ENCODE results near the gene DIAPH2. TPM values are rescaled to one million over a fixed set of nuclear protein-coding genes. Genes with fewer than 3 reads are reported as not detected.

The DIAPH2 gene
- total RNA-seq, 2 donors from 2014 or later: 19.1 to 31.9 TPM

GRCh38 chrX:97066381-97066780 lies 381.7 kb downstream of the DIAPH2 start:
- Histone ChIP-seq H3K9me3 (no peaks in the 10 kb centered on the region), H3K4me1 (no peaks in the 10 kb centered on the region), H3K36me3 (no peaks in the 10 kb centered on the region), H3K9ac (ENCODE audit: low read depth in 2 of 2, low read length in 2 of 2) (no peak overlapping the region), H3K27me3 (no peaks in the 10 kb centered on the region), H3K27ac (no peak overlapping the region), H3K4me3 (no peak overlapping the region)
- no peak for DNase-seq
- intact Hi-C loops (cut with DNase I): no loop called here
- TF ChIP-seq CTCF (IDR thresholded peaks at IDR 0.05): no peak

- Histone ChIP-seq H3K27me3 (no peaks in the 10 kb centered on the region), H3K4me3 (no peak overlapping the region), H3K9ac (ENCODE audit: low read depth in 2 of 2, low read length in 2 of 2) (no peak overlapping the region), H3K9me3 (no peaks in the 10 kb centered on the region), H3K4me1 (no peaks in the 10 kb centered on the region), H3K36me3 (no peaks in the 10 kb centered on the region), H3K27ac (no peak overlapping the region)
- intact Hi-C loops (cut with DNase I): no loop called here
- no peak for DNase-seq
- TF ChIP-seq CTCF (IDR thresholded peaks at IDR 0.05): no peak
Measured at GRCh38 chrX:97070346-97070745, 385.7 kb downstream of the DIAPH2 start.

GRCh38 chrX:97074400-97074799 lies 389.8 kb downstream of the DIAPH2 start:
- H3K27ac ChIP-seq: no peak overlapping the region
- no peak overlapping the region for H3K4me3 ChIP-seq
- no peaks in the 10 kb centered on the region for H3K9me3 ChIP-seq

GRCh38 chrX:97089116-97089515 lies 404.5 kb downstream of the DIAPH2 start:
- Histone ChIP-seq H3K36me3 (no peaks in the 10 kb centered on the region), H3K9me3 (no peaks in the 10 kb centered on the region), H3K27me3 (no peaks in the 10 kb centered on the region), H3K27ac (no peak overlapping the region), H3K4me1 (no peaks in the 10 kb centered on the region), H3K4me3 (no peak overlapping the region), H3K9ac (ENCODE audit: low read depth in 2 of 2, low read length in 2 of 2) (no peak overlapping the region)
- DNase-seq: no peak
- intact Hi-C loops (cut with DNase I): no loop called here
- no peak for TF ChIP-seq CTCF (IDR thresholded peaks at IDR 0.05)

More at GRCh38 chrX:97074400-97074799, 389.8 kb downstream of the DIAPH2 start:
- H3K27me3 ChIP-seq: no peaks in the 10 kb centered on the region
- DNase-seq: no peak
- no peak overlapping the region for H3K9ac ChIP-seq (ENCODE audit: low read depth in 2 of 2, low read length in 2 of 2)
- no peaks in the 10 kb centered on the region for H3K4me1 ChIP-seq
- TF ChIP-seq CTCF (IDR thresholded peaks at IDR 0.05): no peak
- intact Hi-C loops (cut with DNase I): no loop called here
- no peaks in the 10 kb centered on the region for H3K36me3 ChIP-seq

- intact Hi-C loops (cut with DNase I): no loop called here
- Histone ChIP-seq H3K4me1 (no peaks in the 10 kb centered on the region), H3K27me3 (no peaks in the 10 kb centered on the region), H3K36me3 (no peaks in the 10 kb centered on the region), H3K4me3 (no peak overlapping the region), H3K9ac (ENCODE audit: low read depth in 2 of 2, low read length in 2 of 2) (no peak overlapping the region), H3K9me3 (no peaks in the 10 kb centered on the region), H3K27ac (no peak overlapping the region)
- DNase-seq: no peak
- no peak for TF ChIP-seq CTCF (IDR thresholded peaks at IDR 0.05)
Measured at GRCh38 chrX:97096385-97096784, 411.7 kb downstream of the DIAPH2 start.

GRCh38 chrX:97102938-97103337 lies 418.3 kb downstream of the DIAPH2 start:
- Histone ChIP-seq H3K9me3 (no peaks in the 10 kb centered on the region), H3K9ac (ENCODE audit: low read depth in 2 of 2, low read length in 2 of 2) (no peak overlapping the region), H3K27ac (no peak overlapping the region), H3K27me3 (no peaks in the 10 kb centered on the region), H3K36me3 (no peaks in the 10 kb centered on the region), H3K4me1 (no peaks in the 10 kb centered on the region), H3K4me3 (no peak overlapping the region)
- intact Hi-C loops (cut with DNase I): no loop called here
- DNase-seq: no peak
- TF ChIP-seq CTCF (IDR thresholded peaks at IDR 0.05): no peak
